ENCODE data around the gene ZYG11A. TPM values are rescaled to one million over a fixed set of nuclear protein-coding genes. Genes with fewer than 3 reads are reported as not detected.

The ZYG11A gene
- total RNA-seq, 1 experiment from 2014 or later = 2.4 TPM

- Mint-ChIP-seq H3K27ac (ENCODE audit: unreplicated experiment) (no peak overlapping the region), H3K9me3 (ENCODE audit: unreplicated experiment) (no peaks in the 10 kb centered on the region), H3K27me3 (ENCODE audit: insufficient read depth, unreplicated experiment) (no peaks in the 10 kb centered on the region), H3K36me3 (ENCODE audit: insufficient read depth, unreplicated experiment) (no peaks in the 10 kb centered on the region), H3K4me3 (ENCODE audit: unreplicated experiment) (no peak overlapping the region), H3K4me1 (ENCODE audit: low read depth, unreplicated experiment) (no peaks in the 10 kb centered on the region)
- intact Hi-C loops (cut with micrococcal nuclease; ENCODE audit: unreplicated experiment) = no loop called here
- Histone ChIP-seq H3K9me3 (no peaks in the 10 kb centered on the region), H3K4me3 (ENCODE audit: low read depth, low read length) (no peak overlapping the region), H3K4me1 (0 out of 2 replicates have a peak, but pooled peaks cover 6% of the 10 kb centered on the region), H3K27me3 (replicated peaks; ENCODE audit: control insufficient read depth, insufficient read depth, low read length) (no peaks in the 10 kb centered on the region), H3K36me3 (ENCODE audit: control insufficient read depth, insufficient read depth, low read length) (no peaks in the 10 kb centered on the region)
- DNase-seq = no peak
- ChIA-PET POLR2A (no interaction called here), CTCF (no interaction called here)
- BruUV-seq (replicated peaks) = no TSS peak
- TF ChIP-seq, protein P1, sequence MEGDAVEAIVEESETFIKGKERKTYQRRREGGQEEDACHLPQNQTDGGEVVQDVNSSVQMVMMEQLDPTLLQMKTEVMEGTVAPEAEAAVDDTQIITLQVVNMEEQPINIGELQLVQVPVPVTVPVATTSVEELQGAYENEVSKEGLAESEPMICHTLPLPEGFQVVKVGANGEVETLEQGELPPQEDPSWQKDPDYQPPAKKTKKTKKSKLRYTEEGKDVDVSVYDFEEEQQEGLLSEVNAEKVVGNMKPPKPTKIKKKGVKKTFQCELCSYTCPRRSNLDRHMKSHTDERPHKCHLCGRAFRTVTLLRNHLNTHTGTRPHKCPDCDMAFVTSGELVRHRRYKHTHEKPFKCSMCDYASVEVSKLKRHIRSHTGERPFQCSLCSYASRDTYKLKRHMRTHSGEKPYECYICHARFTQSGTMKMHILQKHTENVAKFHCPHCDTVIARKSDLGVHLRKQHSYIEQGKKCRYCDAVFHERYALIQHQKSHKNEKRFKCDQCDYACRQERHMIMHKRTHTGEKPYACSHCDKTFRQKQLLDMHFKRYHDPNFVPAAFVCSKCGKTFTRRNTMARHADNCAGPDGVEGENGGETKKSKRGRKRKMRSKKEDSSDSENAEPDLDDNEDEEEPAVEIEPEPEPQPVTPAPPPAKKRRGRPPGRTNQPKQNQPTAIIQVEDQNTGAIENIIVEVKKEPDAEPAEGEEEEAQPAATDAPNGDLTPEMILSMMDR (IDR thresholded peaks at IDR 0.05; ENCODE audit: insufficient read depth in 1 of 2, low read depth in 1 of 2, low read length in 1 of 2, severe bottlenecking in 1 of 2, unreplicated experiment in 1 of 2) = no peak
Measured at GRCh38 chr1:52876843-52877242, 34.3 kb downstream of the ZYG11A start.

DNA sequence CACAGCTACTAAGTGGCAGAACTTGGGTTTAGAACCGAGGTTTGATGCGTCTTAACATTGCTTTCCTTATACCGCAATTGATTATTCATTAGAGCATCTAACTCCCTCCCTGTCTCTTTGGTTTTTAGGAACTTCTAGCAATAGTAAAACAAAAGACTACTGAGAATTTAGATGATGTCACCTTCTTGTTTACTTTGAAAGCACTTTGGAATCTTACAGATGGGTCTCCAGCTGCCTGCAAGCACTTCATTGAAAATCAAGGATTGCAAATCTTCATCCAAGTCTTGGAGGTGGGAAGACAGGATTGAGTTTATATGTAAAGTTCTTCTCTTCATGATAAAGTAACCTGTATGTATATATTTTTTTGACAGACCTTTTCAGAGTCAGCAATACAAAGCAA, 35.0 kb downstream of the ZYG11A start:
- POLR2A ChIA-PET = no interaction called here

GRCh38 chr1:52880206-52880605, 37.6 kb downstream of the ZYG11A start:
- ChIA-PET CTCF (no interaction called here), POLR2A (no interaction called here)
- H3K9me3 ChIP-seq = no peaks in the 10 kb centered on the region
- Mint-ChIP-seq H3K4me3 (ENCODE audit: unreplicated experiment) (no peak overlapping the region), H3K4me1 (ENCODE audit: low read depth, unreplicated experiment) (no peaks in the 10 kb centered on the region), H3K27ac (ENCODE audit: unreplicated experiment) (no peak overlapping the region), H3K36me3 (ENCODE audit: insufficient read depth, unreplicated experiment) (no peaks in the 10 kb centered on the region), H3K27me3 (ENCODE audit: insufficient read depth, unreplicated experiment) (no peaks in the 10 kb centered on the region), H3K9me3 (ENCODE audit: unreplicated experiment) (no peaks in the 10 kb centered on the region)
- no peaks in the 10 kb centered on the region for H3K27me3 ChIP-seq (replicated peaks; ENCODE audit: control insufficient read depth, insufficient read depth, low read length)
- no peaks in the 10 kb centered on the region for H3K36me3 ChIP-seq (ENCODE audit: control insufficient read depth, insufficient read depth, low read length)
- H3K4me1 ChIP-seq = 0 out of 2 replicates have a peak, but pooled peaks cover 6% of the 10 kb centered on the region
- TF ChIP-seq, protein P1 (IDR thresholded peaks at IDR 0.05; ENCODE audit: insufficient read depth in 1 of 2, low read depth in 1 of 2, low read length in 1 of 2, severe bottlenecking in 1 of 2, unreplicated experiment in 1 of 2) = no peak
- no peak overlapping the region for H3K4me3 ChIP-seq (ENCODE audit: low read depth, low read length)
- DNase-seq = no peak
- intact Hi-C loops (cut with micrococcal nuclease; ENCODE audit: unreplicated experiment) = no loop called here
- no TSS peak for BruUV-seq (replicated peaks)

More for the DNA sequence above, 35.0 kb downstream of the ZYG11A start:
- intact Hi-C loops (cut with micrococcal nuclease; ENCODE audit: unreplicated experiment) = no loop called here
- no peak overlapping the region for H3K27ac Mint-ChIP-seq (ENCODE audit: unreplicated experiment)
- H3K4me3 Mint-ChIP-seq (ENCODE audit: unreplicated experiment) = no peak overlapping the region
- no peak for DNase-seq
- Histone ChIP-seq H3K27me3 (replicated peaks; ENCODE audit: control insufficient read depth, insufficient read depth, low read length) (no peaks in the 10 kb centered on the region), H3K4me1 (0 out of 2 replicates have a peak, but pooled peaks cover 6% of the 10 kb centered on the region), H3K9me3 (no peaks in the 10 kb centered on the region), H3K4me3 (ENCODE audit: low read depth, low read length) (no peak overlapping the region), H3K36me3 (ENCODE audit: control insufficient read depth, insufficient read depth, low read length) (no peaks in the 10 kb centered on the region)
- H3K36me3 Mint-ChIP-seq (ENCODE audit: insufficient read depth, unreplicated experiment) = no peaks in the 10 kb centered on the region
- H3K9me3 Mint-ChIP-seq (ENCODE audit: unreplicated experiment) = no peaks in the 10 kb centered on the region
- BruUV-seq (replicated peaks) = no TSS peak
- CTCF ChIA-PET = no interaction called here
- no peaks in the 10 kb centered on the region for H3K27me3 Mint-ChIP-seq (ENCODE audit: insufficient read depth, unreplicated experiment)
- no peaks in the 10 kb centered on the region for H3K4me1 Mint-ChIP-seq (ENCODE audit: low read depth, unreplicated experiment)
- TF ChIP-seq, protein P1 (IDR thresholded peaks at IDR 0.05; ENCODE audit: insufficient read depth in 1 of 2, low read depth in 1 of 2, low read length in 1 of 2, severe bottlenecking in 1 of 2, unreplicated experiment in 1 of 2) = no peak

All from Caco-2 (cell line).